Fibroblast of lung (primary cell): ENCODE results near the gene ARPP21. TPM values are rescaled to one million over a fixed set of nuclear protein-coding genes. Genes with fewer than 3 reads are reported as not detected.

Source experiments
- DNase-seq, 2 donors: peaks; one replicate each; pipeline versions ENCODE4 v3.0.0 to v3.0.0-alpha.2; 2010; ENCODE audit warnings: low read depth in 2 of 2
- H2AFZ ChIP-seq: 2 replicates; pipeline ENCODE4 v1.5.1; 2012; ENCODE audit warnings: low read length, control low read depth, inconsistent platforms
- H3K27ac ChIP-seq: 2 replicates; pipeline ENCODE4 v1.5.1; 2011; ENCODE audit warnings: low read length, control low read depth; ENCODE audit not compliant: insufficient read depth
- H3K27me3 ChIP-seq: 2 replicates; pipeline ENCODE4 v1.5.1; 2011; ENCODE audit warnings: mild to moderate bottlenecking, low read length; ENCODE audit not compliant: control insufficient read depth, insufficient read depth
- H3K36me3 ChIP-seq: 2 replicates; pipeline ENCODE4 v1.5.1; 2011; ENCODE audit warnings: low read length; ENCODE audit not compliant: control insufficient read depth, insufficient read depth
- H3K4me1 ChIP-seq: 2 replicates; pipeline ENCODE4 v1.5.1; 2011; ENCODE audit warnings: low read length; ENCODE audit not compliant: control insufficient read depth, insufficient read depth; ENCODE audit errors: extremely low read depth
- H3K4me2 ChIP-seq: 2 replicates; pipeline ENCODE4 v1.5.1; 2011; ENCODE audit warnings: low read length, control low read depth; ENCODE audit not compliant: insufficient read depth; ENCODE audit errors: extremely low read depth
- H3K4me3 ChIP-seq, 4 experiments: fragments of 200-600 bp in 1 of 4; sonication (generic) in 1 of 4; replicated peaks in 1 of 4; 2 replicates each; pipeline ENCODE4 v1.5.1; 2011 to 2016; ENCODE audit warnings: low read length in 4 of 4, low read depth in 3 of 4, mild to moderate bottlenecking in 3 of 4, control low read depth in 2 of 4, inconsistent platforms in 1 of 4, mixed read lengths in 1 of 4; ENCODE audit not compliant: insufficient read depth in 1 of 4; ENCODE audit errors: control extremely low read depth in 1 of 4
- H3K79me2 ChIP-seq: 2 replicates; pipeline ENCODE4 v1.5.1; 2012; ENCODE audit warnings: mild to moderate bottlenecking, low read length, inconsistent platforms; ENCODE audit not compliant: control insufficient read depth, insufficient read depth
- H3K9ac ChIP-seq: 2 replicates; pipeline ENCODE4 v1.5.1; 2011; ENCODE audit warnings: mild to moderate bottlenecking, low read length, control low read depth; ENCODE audit not compliant: insufficient read depth
- H3K9me3 ChIP-seq: 2 replicates; pipeline ENCODE4 v1.5.1; 2012; ENCODE audit warnings: low read depth, low read length; ENCODE audit not compliant: control insufficient read depth, insufficient read depth
- H4K20me1 ChIP-seq: 2 replicates; pipeline ENCODE4 v1.5.1; 2011; ENCODE audit warnings: low read length; ENCODE audit not compliant: control insufficient read depth, insufficient read depth; ENCODE audit errors: extremely low read depth
- EZH2 ChIP-seq: IDR thresholded peaks from 2 replicates; pipeline ENCODE4 v1.5.1; 2012; ENCODE audit warnings: low read length, control low read depth, mild to moderate bottlenecking; ENCODE audit errors: missing control alignments
- polyA plus RNA-seq, 2 donors: library from polyadenylated mRNA; depleted of rRNA in 1 of 2; stranded (reverse) in 1 of 2; unstranded in 1 of 2; fragments of >200 nt; gene quantifications; 2 replicates each; pipeline ENCODE4 v1.2.1, GENCODE V29; 2011 to 2012; ENCODE audit warnings: missing spikeins in 1 of 2
- total RNA-seq: library from RNA; depleted of rRNA; stranded (reverse); fragments of >200 nt; gene quantifications from 2 replicates; pipeline ENCODE4 v1.2.1, GENCODE V29; 2014
- TF ChIP-seq, protein P1 (sequence below), 2 donors: IDR thresholded peaks in 1 of 2; conservative IDR thresholded peaks in 1 of 2; 1 replicate in 1 of 2; 2 replicates in 1 of 2; pipeline ENCODE4 v1.5.1; 2011 to 2012; ENCODE audit warnings: low read length in 2 of 2, control low read depth in 1 of 2, inconsistent platforms in 1 of 2, low read depth in 1 of 2, mild to moderate bottlenecking in 1 of 2

ARPP21 gene
- total and polyA plus RNA-seq, 2 donors (not counting 1 experiment from before 2014, with no cell fraction given), result not detected

DNA sequence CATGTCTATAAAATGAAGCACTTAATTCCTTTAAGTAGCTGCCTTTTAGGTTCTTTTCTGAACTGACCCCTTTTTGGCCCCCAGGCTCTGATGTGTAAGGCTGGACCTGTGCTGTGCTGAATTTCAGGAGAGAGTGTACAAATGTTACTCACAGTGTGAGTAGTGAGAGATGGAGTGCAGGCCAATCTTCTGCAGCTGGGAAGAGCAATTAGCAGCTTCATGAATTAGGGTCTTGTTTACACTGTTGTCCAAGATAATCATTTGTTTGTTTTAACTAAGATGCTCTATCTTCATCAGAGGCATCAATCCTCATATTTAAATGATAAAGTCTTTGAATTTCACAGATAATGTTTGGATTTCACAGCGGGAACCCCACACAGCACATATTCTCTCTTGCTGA, 19.4 kb downstream of the ARPP21 start:
- Histone ChIP-seq H2AFZ (no peak overlapping the region), H3K36me3 (no peaks in the 10 kb centered on the region), H3K79me2 (no peaks in the 10 kb centered on the region), H3K9me3 (no peaks in the 10 kb centered on the region), H3K4me1 (no peaks in the 10 kb centered on the region), H3K27me3 (no peaks in the 10 kb centered on the region), H3K9ac (no peak overlapping the region), H4K20me1 (no peaks in the 10 kb centered on the region), H3K4me3 (no peak overlapping the region), H3K27ac (no peak overlapping the region), H3K4me2 (no peak overlapping the region)
- no peak for DNase-seq
- TF ChIP-seq, protein P1, sequence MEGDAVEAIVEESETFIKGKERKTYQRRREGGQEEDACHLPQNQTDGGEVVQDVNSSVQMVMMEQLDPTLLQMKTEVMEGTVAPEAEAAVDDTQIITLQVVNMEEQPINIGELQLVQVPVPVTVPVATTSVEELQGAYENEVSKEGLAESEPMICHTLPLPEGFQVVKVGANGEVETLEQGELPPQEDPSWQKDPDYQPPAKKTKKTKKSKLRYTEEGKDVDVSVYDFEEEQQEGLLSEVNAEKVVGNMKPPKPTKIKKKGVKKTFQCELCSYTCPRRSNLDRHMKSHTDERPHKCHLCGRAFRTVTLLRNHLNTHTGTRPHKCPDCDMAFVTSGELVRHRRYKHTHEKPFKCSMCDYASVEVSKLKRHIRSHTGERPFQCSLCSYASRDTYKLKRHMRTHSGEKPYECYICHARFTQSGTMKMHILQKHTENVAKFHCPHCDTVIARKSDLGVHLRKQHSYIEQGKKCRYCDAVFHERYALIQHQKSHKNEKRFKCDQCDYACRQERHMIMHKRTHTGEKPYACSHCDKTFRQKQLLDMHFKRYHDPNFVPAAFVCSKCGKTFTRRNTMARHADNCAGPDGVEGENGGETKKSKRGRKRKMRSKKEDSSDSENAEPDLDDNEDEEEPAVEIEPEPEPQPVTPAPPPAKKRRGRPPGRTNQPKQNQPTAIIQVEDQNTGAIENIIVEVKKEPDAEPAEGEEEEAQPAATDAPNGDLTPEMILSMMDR (conservative IDR thresholded peaks at IDR 0.05 in 1 of 2, IDR thresholded peaks at IDR 0.05 in 1 of 2; ENCODE audit: low read depth in 1 of 2, low read length in 2 of 2), result no peak
- no peak for TF ChIP-seq EZH2

DNA sequence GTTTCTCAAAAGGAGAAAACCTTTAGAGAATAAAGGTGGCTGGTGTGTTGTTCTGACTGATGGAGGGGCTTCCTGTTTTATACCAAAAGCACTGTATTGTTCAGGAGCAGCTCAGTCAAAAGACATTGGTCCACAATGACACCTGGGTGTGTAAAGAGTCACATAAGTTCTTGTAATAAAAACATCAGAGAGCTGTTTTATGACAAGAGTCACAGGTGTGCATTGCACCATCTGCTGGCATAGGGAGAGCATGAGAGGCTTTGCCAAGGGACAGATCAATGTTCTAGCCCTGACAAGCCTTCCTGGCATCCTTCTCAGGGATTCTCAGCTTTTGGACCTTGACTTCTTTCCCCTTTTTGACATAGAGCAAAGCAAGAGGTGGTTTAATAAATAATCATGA, 20.4 kb downstream of the ARPP21 start:
- Histone ChIP-seq H3K79me2 (no peaks in the 10 kb centered on the region), H3K27me3 (no peaks in the 10 kb centered on the region)

DNA sequence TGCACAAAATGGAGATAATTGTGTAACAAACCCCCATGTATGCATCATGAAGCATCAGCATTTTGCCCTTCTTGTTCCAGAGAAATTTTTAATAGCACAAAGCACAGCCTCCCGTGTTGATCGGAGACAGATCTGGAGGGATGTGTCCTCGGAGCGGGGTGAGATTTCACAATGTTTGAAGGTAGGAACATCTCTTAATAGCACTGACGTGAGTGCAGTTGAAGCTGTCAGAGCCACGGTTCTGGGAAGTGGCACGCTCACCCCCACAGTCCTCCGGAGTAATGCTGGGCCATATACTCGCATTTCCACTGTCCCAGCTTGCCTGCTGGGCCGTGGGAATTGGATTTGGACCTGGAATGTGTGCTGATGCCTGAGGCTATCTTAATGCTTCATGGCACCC, 24.1 kb downstream of the ARPP21 start:
- Histone ChIP-seq H3K4me1 (no peaks in the 10 kb centered on the region), H2AFZ (no peak overlapping the region), H3K4me3 (no peak overlapping the region), H4K20me1 (no peaks in the 10 kb centered on the region), H3K9ac (no peak overlapping the region), H3K27ac (no peak overlapping the region), H3K79me2 (no peaks in the 10 kb centered on the region), H3K27me3 (no peaks in the 10 kb centered on the region), H3K9me3 (no peaks in the 10 kb centered on the region), H3K36me3 (no peaks in the 10 kb centered on the region), H3K4me2 (no peak overlapping the region)
- TF ChIP-seq, protein P1 (conservative IDR thresholded peaks at IDR 0.05 in 1 of 2, IDR thresholded peaks at IDR 0.05 in 1 of 2; ENCODE audit: low read depth in 1 of 2, low read length in 2 of 2), result no peak
- no peak for TF ChIP-seq EZH2
- no peak for DNase-seq

More for the DNA sequence above, 20.4 kb downstream of the ARPP21 start:
- TF ChIP-seq, protein P1 (conservative IDR thresholded peaks at IDR 0.05 in 1 of 2, IDR thresholded peaks at IDR 0.05 in 1 of 2; ENCODE audit: low read depth in 1 of 2, low read length in 2 of 2), result no peak
- no peak for TF ChIP-seq EZH2
- Histone ChIP-seq H3K4me1 (no peaks in the 10 kb centered on the region), H3K9me3 (no peaks in the 10 kb centered on the region), H3K9ac (no peak overlapping the region), H3K4me2 (no peak overlapping the region), H4K20me1 (no peaks in the 10 kb centered on the region), H3K27ac (no peak overlapping the region), H3K36me3 (no peaks in the 10 kb centered on the region), H3K4me3 (no peak overlapping the region), H2AFZ (no peak overlapping the region)
- DNase-seq, result no peak
